Measurements from ENCODE around the gene RBAK. TPM values are rescaled to one million over a fixed set of nuclear protein-coding genes. Genes with fewer than 3 reads are reported as not detected.

RBAK gene
- total RNA-seq, 1 experiment from 2014 or later: 16.1 TPM

- no TSS peak for BruUV-seq (replicated peaks)
- H3K4me1 ChIP-seq: no peaks in the 10 kb centered on the region
- Mint-ChIP-seq H3K4me3 (ENCODE audit: unreplicated experiment) (no peak overlapping the region), H3K27me3 (ENCODE audit: insufficient read depth, unreplicated experiment) (no peaks in the 10 kb centered on the region), H3K9me3 (ENCODE audit: unreplicated experiment) (no peaks in the 10 kb centered on the region), H3K36me3 (ENCODE audit: insufficient read depth, unreplicated experiment) (peaks cover 27% of the 10 kb centered on the region), H3K4me1 (ENCODE audit: low read depth, unreplicated experiment) (no peaks in the 10 kb centered on the region), H3K27ac (ENCODE audit: unreplicated experiment) (no peak overlapping the region)
- TF ChIP-seq, protein P1, sequence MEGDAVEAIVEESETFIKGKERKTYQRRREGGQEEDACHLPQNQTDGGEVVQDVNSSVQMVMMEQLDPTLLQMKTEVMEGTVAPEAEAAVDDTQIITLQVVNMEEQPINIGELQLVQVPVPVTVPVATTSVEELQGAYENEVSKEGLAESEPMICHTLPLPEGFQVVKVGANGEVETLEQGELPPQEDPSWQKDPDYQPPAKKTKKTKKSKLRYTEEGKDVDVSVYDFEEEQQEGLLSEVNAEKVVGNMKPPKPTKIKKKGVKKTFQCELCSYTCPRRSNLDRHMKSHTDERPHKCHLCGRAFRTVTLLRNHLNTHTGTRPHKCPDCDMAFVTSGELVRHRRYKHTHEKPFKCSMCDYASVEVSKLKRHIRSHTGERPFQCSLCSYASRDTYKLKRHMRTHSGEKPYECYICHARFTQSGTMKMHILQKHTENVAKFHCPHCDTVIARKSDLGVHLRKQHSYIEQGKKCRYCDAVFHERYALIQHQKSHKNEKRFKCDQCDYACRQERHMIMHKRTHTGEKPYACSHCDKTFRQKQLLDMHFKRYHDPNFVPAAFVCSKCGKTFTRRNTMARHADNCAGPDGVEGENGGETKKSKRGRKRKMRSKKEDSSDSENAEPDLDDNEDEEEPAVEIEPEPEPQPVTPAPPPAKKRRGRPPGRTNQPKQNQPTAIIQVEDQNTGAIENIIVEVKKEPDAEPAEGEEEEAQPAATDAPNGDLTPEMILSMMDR (IDR thresholded peaks at IDR 0.05; ENCODE audit: insufficient read depth in 1 of 2, low read depth in 1 of 2, low read length in 1 of 2, severe bottlenecking in 1 of 2, unreplicated experiment in 1 of 2): no peak
- H3K4me3 ChIP-seq (ENCODE audit: low read depth, low read length): no peak overlapping the region
- POLR2A ChIA-PET: interaction anchor here (0.6 kb wide), 1 partner anchor 93 kb away, joined by 4 read pairs; no protein-coding TSS in a partner anchor
- peaks cover 1% of the 10 kb centered on the region for H3K36me3 ChIP-seq (ENCODE audit: control insufficient read depth, insufficient read depth, low read length)
- DNase-seq: no peak
- CTCF ChIA-PET: interaction anchor here (1.5 kb wide), 1 partner anchor 25 kb away, joined by 5 read pairs; no protein-coding TSS in a partner anchor
- H3K9me3 ChIP-seq: no peaks in the 10 kb centered on the region
- H3K27me3 ChIP-seq (replicated peaks; ENCODE audit: control insufficient read depth, insufficient read depth, low read length): no peaks in the 10 kb centered on the region
- intact Hi-C loops (cut with micrococcal nuclease; ENCODE audit: unreplicated experiment): no loop called here
These were observed 46.8 kb upstream of the RBAK start for GRCh38 chr7:4998910-4999309.

DNA sequence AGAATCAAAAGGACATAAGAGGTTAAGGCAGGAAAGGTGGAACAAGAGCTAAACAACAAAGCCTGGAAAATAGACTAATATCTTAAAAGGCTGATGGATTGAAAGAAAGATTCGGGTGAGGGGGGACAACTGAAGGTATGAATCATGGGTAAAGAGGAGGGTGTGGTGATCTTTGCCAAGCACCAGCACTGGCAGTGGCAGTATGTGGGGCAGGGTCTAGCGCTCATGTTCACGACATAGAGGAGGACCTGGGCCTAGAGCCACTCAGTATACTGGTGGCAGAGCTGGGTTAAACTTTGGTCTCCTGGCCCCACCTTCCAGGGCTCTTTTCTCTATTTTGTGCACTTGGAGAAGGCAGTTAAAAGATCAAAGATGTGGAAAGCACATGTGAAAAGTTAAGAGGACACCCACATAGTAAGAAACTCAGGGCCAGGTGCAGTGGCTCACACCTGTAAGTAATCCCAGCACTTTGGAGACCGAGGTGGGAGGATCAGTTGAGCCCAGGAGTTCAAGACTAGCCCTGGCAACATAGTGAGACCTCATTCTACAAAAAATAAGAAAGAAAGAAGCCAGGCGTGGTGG, 46.2 kb upstream of the RBAK start:
- CTCF ChIA-PET: interaction anchor here (1.5 kb wide), 1 partner anchor 25 kb away, joined by 5 read pairs; no protein-coding TSS in a partner anchor
- H3K27me3 Mint-ChIP-seq (ENCODE audit: insufficient read depth, unreplicated experiment): no peaks in the 10 kb centered on the region
- Histone ChIP-seq H3K27me3 (replicated peaks; ENCODE audit: control insufficient read depth, insufficient read depth, low read length) (no peaks in the 10 kb centered on the region), H3K4me1 (no peaks in the 10 kb centered on the region), H3K9me3 (no peaks in the 10 kb centered on the region), H3K4me3 (ENCODE audit: low read depth, low read length) (no peak overlapping the region), H3K36me3 (ENCODE audit: control insufficient read depth, insufficient read depth, low read length) (peaks cover 1% of the 10 kb centered on the region)
- no peak overlapping the region for H3K4me3 Mint-ChIP-seq (ENCODE audit: unreplicated experiment)
- no TSS peak for BruUV-seq (replicated peaks)
- POLR2A ChIA-PET: interaction anchor here (0.6 kb wide), 1 partner anchor 93 kb away, joined by 4 read pairs; no protein-coding TSS in a partner anchor
- no peak for DNase-seq
- intact Hi-C loops (cut with micrococcal nuclease; ENCODE audit: unreplicated experiment): no loop called here
- no peaks in the 10 kb centered on the region for H3K4me1 Mint-ChIP-seq (ENCODE audit: low read depth, unreplicated experiment)
- peaks cover 27% of the 10 kb centered on the region for H3K36me3 Mint-ChIP-seq (ENCODE audit: insufficient read depth, unreplicated experiment)
- H3K9me3 Mint-ChIP-seq (ENCODE audit: unreplicated experiment): no peaks in the 10 kb centered on the region
- no peak overlapping the region for H3K27ac Mint-ChIP-seq (ENCODE audit: unreplicated experiment)
- TF ChIP-seq, protein P1 (IDR thresholded peaks at IDR 0.05; ENCODE audit: insufficient read depth in 1 of 2, low read depth in 1 of 2, low read length in 1 of 2, severe bottlenecking in 1 of 2, unreplicated experiment in 1 of 2): no peak

DNA sequence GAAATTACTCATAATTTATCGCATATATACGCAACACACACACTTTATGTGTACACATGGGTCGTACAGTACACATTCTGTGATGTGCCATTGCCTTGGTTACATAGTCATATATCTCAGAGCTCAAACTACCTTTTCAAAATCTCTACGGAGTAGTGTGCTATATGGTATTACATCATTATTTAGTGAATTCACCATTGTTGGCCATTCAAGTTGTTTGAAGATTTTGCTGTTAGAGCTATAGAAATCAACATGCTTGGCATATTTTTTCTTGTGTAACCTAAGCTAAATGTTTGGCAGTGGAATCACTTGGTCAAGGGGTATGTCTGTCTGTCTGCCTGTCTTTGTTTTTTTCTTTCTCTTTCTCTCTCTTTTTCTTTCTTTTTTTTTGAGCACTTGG, 44.7 kb upstream of the RBAK start:
- POLR2A ChIA-PET: no interaction called here
- intact Hi-C loops (cut with micrococcal nuclease; ENCODE audit: unreplicated experiment): no loop called here
- CTCF ChIA-PET: no interaction called here
- Mint-ChIP-seq H3K4me1 (ENCODE audit: low read depth, unreplicated experiment) (no peaks in the 10 kb centered on the region), H3K27me3 (ENCODE audit: insufficient read depth, unreplicated experiment) (no peaks in the 10 kb centered on the region), H3K9me3 (ENCODE audit: unreplicated experiment) (no peaks in the 10 kb centered on the region), H3K36me3 (ENCODE audit: insufficient read depth, unreplicated experiment) (peaks cover 27% of the 10 kb centered on the region), H3K27ac (ENCODE audit: unreplicated experiment) (no peak overlapping the region), H3K4me3 (ENCODE audit: unreplicated experiment) (no peak overlapping the region)
- DNase-seq: no peak
- no peaks in the 10 kb centered on the region for H3K4me1 ChIP-seq
- no peak overlapping the region for H3K4me3 ChIP-seq (ENCODE audit: low read depth, low read length)
- peaks cover 1% of the 10 kb centered on the region; the same call in 1 of the 2 replicates for H3K36me3 ChIP-seq (ENCODE audit: control insufficient read depth, insufficient read depth, low read length)
- no TSS peak for BruUV-seq (replicated peaks)
- no peaks in the 10 kb centered on the region for H3K27me3 ChIP-seq (replicated peaks; ENCODE audit: control insufficient read depth, insufficient read depth, low read length)
- TF ChIP-seq, protein P1 (IDR thresholded peaks at IDR 0.05; ENCODE audit: insufficient read depth in 1 of 2, low read depth in 1 of 2, low read length in 1 of 2, severe bottlenecking in 1 of 2, unreplicated experiment in 1 of 2): no peak
- H3K9me3 ChIP-seq: no peaks in the 10 kb centered on the region

Data from Caco-2 (cell line).